H1 (cell line): ENCODE results near the gene IL36A. TPM values are rescaled to one million over a fixed set of nuclear protein-coding genes. Genes with fewer than 3 reads are reported as not detected.

Experiments
- GTF2F1 ChIP-seq: IDR thresholded peaks from 2 replicates; pipeline ENCODE4 v1.6.1; 2012; ENCODE audit warnings: low read depth, low read length, improper control_type of control experiment, borderline replicate concordance
- RAD21 ChIP-seq, 2 experiments: IDR thresholded peaks in 1 of 2; conservative IDR thresholded peaks in 1 of 2; 2 replicates each; pipeline ENCODE4 v1.6.1; 2011; ENCODE audit warnings: low read depth in 2 of 2, low read length in 2 of 2, improper control_type of control experiment in 1 of 2, inconsistent platforms in 1 of 2, mild to moderate bottlenecking in 1 of 2, moderate library complexity in 1 of 2
- polyA plus RNA-seq, 7 experiments: library from polyadenylated mRNA; depleted of rRNA in 3 of 7; stranded (reverse) in 5 of 7; unstranded in 2 of 7; fragments of >200 nt in 5 of 7; fragments of 200-250 nt in 2 of 7; gene quantifications; 1 replicate in 5 of 7; 2 replicates in 1 of 7; 4 replicates in 1 of 7; pipeline versions ENCODE4 v1.2.1 to v1.2.3, GENCODE V29; 2011 to 2013; ENCODE audit warnings: missing spikeins in 2 of 7, mixed read lengths in 2 of 7
- total RNA-seq: library from RNA; stranded (reverse); fragmentation: NEBNext Ultra II Directional; extraction: Animal tissue kit (Norgen Biotek cat#: 25700); gene quantifications from 2 replicates; pipeline ENCODE4 v1.2.1, GENCODE V29; 2021

IL36A gene
- total and polyA plus RNA-seq, 2 of the 8 experiments (the other 6 are each of a cell fraction or from before 2014, with no cell fraction given) = not detected

- TF ChIP-seq RAD21 (IDR thresholded peaks at IDR 0.05 in 1 of 2, conservative IDR thresholded peaks at IDR 0.05 in 1 of 2; ENCODE audit: low read depth in 2 of 2, low read length in 2 of 2) (no peak), GTF2F1 (no peak)
These were observed 16.1 kb downstream of the IL36A start (continued) for GRCh38 chr2:113021312-113021711.
